ENCODE measurements around the gene SSC5D.

Gene SSC5D

DNA sequence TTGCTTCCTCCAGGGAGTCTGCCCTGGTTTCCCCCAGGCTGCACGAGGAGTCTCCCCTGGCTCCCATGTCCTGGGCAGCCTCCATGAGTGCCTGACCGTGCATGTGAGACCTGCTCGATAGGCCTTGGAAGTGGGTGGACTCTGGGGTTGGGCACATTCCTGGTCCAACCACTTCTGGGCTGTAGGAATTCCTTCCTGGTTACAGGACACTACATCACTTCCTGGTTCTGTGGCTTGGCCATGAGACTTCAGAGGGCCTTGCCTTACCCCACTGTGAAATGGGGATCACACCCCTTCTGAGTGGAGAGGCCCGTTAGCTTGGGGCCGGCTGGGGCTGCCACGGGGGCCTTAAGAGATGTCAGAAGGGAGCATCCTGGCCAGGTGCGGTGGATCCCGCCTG, 15.8 kb upstream of the SSC5D start:
- in situ Hi-C loops (cut with MboI; ENCODE audit: low sequenced_read_pairs): no loop called here

DNA sequence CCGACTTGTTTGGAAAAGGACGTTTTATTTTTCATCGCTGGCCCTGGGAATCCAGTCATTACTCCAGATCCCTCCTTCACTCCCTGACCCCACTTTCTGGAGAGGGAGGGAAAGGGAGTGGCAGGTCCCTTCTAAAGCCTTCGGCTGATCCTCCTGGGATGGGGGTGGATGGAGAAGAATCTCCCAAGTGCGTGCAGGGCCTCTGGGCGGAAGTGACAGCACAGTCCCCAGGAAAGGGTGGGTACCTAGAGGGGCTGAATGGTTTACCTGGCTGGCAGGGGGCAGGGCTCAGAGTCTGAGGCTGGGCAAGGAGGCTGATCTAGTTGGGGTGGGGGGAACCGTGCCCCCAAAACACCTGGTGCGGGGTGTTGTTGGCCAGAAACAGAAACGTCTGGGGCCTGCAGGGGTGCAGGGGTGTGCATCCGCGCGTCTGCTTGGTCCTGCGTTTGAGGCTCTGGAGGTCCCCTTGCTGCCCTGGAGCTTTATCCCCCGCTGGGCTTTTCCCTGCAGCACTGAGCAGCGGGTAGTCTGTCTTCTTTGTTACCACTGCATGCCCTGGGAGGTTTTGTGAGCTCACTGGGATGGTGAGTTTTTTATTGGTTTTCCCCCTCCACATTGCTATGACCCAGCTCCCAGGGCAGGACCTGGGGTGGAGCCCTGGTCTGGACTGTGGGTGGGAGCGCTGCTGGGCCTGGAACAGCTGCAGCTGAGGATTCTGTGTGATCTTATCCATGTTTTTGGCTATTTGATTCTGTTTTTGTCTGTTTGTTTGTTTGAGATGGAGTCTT, 14.8 kb upstream of the SSC5D start:
- in situ Hi-C loops (cut with MboI; ENCODE audit: low sequenced_read_pairs): no loop called here

DNA sequence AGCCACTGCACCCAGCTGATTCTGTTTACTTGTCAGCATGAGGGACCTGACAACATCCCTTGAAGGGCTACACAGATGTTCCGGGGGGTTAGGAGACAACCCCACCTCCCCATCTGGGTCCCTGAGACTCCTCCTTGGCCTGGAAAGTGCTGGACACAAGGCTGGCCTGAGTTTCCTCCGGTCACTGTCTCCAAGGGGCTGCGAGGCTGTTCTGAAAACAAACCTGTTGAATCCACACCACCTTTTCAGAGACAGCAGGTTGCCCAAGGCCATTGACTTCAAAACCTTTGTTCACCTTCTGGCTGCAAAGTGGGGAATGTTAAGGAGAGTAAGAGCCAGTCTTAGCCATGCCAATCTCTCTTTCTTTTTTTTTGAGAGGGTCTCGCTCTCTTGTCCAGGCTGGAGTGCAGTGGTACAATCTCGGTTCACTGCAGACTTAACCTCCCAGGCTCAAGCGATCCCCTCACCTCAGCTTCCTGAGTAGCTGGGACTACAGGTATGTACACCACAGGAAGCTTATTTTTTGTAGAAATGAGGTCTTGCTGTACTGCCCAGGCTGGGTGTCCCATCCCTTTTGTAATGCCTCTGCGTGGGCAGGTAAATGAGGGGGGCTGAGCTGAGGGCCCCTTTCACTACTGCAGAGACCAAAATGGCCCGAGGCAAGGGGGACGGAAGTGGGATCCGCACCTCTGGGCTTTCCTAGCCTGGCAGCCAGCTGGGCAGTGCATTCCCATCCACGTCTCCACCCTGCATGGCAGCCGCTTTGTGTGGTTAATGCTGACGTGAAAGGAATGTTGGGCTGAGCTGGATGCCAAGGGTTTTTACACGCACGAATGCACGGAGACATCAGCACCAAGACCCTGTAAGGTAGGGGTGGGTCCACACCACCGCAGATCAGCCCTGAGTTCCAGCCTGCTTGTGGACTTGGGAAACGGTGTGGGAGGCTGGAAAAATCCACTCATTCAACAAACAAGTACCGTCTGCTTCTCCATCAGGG, 13.7 kb upstream of the SSC5D start:
- in situ Hi-C loops (cut with MboI; ENCODE audit: low sequenced_read_pairs): no loop called here

GRCh38 chr19:55476100-55476775, 12.0 kb upstream of the SSC5D start, which contains the start of gene ZNF628:
Gene ZNF628 (plus strand): TSS chr19:55476617. CDS start chr19:55479911, 3,294 bp downstream.
- in situ Hi-C loops (cut with MboI; ENCODE audit: low sequenced_read_pairs): no loop called here

GRCh38 chr19:55477905-55478304, 10.3 kb upstream of the SSC5D start:
- in situ Hi-C loops (cut with MboI; ENCODE audit: low sequenced_read_pairs): no loop called here

- in situ Hi-C loops (cut with MboI; ENCODE audit: low sequenced_read_pairs): no loop called here
Measured at GRCh38 chr19:55478364-55478763, 9.9 kb upstream of the SSC5D start.

DNA sequence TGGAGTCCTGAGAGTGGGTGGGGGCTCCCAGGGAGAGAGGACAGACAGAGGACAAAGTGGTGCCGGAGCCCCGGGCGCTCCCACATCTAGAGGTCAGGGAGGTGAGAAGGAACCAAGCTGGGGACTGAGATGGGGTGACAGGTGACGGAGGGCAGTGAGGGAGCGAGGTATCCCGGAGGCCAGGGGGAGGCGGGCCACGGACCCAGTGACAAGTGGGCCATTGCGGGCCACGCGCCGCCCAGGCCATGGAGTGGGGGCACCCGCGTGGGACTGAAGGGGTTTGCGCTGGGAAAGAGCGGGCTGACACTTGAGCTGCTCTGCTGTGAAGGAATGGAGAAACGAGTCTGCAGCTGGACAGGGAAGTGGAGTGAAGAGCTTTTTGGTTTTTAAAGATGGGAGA, 9.2 kb upstream of the SSC5D start:
- in situ Hi-C loops (cut with MboI; ENCODE audit: low sequenced_read_pairs): no loop called here

GRCh38 chr19:55479451-55480230, 8.6 kb upstream of the SSC5D start:
- in situ Hi-C loops (cut with MboI; ENCODE audit: low sequenced_read_pairs): no loop called here

- in situ Hi-C loops (cut with MboI; ENCODE audit: low sequenced_read_pairs): no loop called here
Measured at GRCh38 chr19:55481148-55481793, 7.0 kb upstream of the SSC5D start.

DNA sequence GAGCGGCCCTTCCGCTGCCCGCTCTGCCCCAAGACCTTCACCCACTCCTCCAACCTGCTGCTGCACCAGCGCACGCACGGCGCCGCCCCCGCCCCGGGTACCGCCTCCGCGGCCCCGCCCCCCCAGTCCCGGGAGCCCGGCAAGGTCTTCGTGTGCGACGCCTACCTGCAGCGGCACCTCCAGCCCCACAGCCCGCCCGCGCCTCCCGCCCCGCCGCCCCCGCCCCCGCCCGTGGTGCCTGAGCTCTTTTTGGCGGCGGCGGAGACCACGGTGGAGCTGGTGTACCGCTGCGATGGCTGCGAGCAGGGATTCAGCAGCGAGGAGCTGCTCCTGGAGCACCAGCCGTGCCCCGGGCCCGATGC, 6.5 kb upstream of the SSC5D start:
- in situ Hi-C loops (cut with MboI; ENCODE audit: low sequenced_read_pairs): no loop called here

DNA sequence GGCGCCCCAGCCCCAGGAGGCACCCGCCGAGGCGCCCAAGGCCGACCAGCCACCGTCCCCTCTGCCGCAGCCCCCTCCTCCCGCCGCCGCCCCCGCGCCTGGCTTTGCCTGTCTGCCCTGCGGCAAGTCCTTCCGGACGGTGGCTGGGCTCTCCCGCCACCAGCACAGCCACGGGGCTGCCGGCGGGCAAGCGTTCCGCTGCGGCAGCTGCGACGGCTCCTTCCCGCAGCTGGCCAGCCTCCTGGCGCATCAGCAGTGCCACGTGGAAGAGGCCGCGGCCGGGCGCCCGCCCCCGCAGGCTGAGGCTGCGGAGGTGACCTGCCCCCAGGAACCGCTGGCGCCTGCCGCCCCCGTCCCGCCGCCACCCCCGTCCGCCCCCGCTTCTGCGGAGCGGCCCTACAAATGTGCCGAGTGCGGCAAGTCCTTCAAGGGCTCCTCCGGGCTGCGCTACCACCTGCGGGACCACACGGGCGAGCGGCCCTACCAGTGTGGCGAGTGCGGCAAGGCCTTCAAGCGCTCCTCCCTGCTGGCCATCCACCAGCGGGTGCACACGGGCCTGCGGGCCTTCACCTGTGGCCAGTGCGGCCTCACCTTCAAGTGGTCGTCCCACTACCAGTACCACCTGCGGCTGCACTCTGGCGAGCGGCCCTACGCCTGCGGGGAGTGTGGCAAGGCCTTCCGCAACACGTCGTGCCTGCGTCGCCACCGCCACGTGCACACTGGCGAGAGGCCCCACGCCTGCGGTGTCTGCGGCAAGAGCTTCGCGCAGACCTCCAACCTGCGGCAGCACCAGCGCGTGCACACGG, 5.9 kb upstream of the SSC5D start:
- in situ Hi-C loops (cut with MboI; ENCODE audit: low sequenced_read_pairs): no loop called here

- in situ Hi-C loops (cut with MboI; ENCODE audit: low sequenced_read_pairs): no loop called here
Measured at GRCh38 chr19:55482967-55483705, 5.1 kb upstream of the SSC5D start.

- in situ Hi-C loops (cut with MboI; ENCODE audit: low sequenced_read_pairs): no loop called here
Measured at GRCh38 chr19:55483706-55484592, 4.3 kb upstream of the SSC5D start.

- in situ Hi-C loops (cut with MboI; ENCODE audit: low sequenced_read_pairs): no loop called here
Measured at GRCh38 chr19:55484593-55485438, 3.4 kb upstream of the SSC5D start, which contains the start of gene NAT14. Gene NAT14 (plus strand): TSS chr19:55485188. CDS start chr19:55485709, 521 bp downstream.

- in situ Hi-C loops (cut with MboI; ENCODE audit: low sequenced_read_pairs): no loop called here
Measured at GRCh38 chr19:55485439-55486011, 2.7 kb upstream of the SSC5D start.

Measured in HL-60/S4 treated with phorbol 12-myristate 13-acetate at 8.2 ng/mL for 4 days and 3 days (cell line).